Neuronal stem cell (in vitro differentiated cells): ENCODE results near the gene TNNT3.
A peak's percentile ranks its signal among the peaks of the same experiment; 100 is the strongest.

Experiments
- DNase-seq: peaks from one replicate; pipeline ENCODE4 v3.0.0-alpha.2; 2013; ENCODE audit warnings: low spot score
- H2AFZ ChIP-seq: one replicate; pipeline ENCODE4 v1.6.1; 2013; ENCODE audit warnings: mild to moderate bottlenecking, low read length, inconsistent platforms
- H2AK5ac ChIP-seq: 2 replicates; pipeline ENCODE4 v1.6.1; 2013; ENCODE audit warnings: low read depth, mild to moderate bottlenecking, inconsistent platforms, low read length, moderate library complexity, mixed read lengths
- H2BK120ac ChIP-seq: 2 replicates; pipeline ENCODE4 v1.6.1; 2013; ENCODE audit warnings: low read depth, mild to moderate bottlenecking, inconsistent platforms, low read length, moderate library complexity, mixed read lengths
- H2BK12ac ChIP-seq: one replicate; pipeline ENCODE4 v1.6.1; 2013; ENCODE audit warnings: low read length, inconsistent platforms
- H2BK15ac ChIP-seq: 2 replicates; pipeline ENCODE4 v1.6.1; 2013; ENCODE audit warnings: mild to moderate bottlenecking, low read length, inconsistent platforms, mixed read lengths
- H2BK5ac ChIP-seq: one replicate; pipeline ENCODE4 v1.6.1; 2013; ENCODE audit warnings: inconsistent platforms, mild to moderate bottlenecking, low read length, moderate library complexity
- H3K14ac ChIP-seq: one replicate; pipeline ENCODE4 v1.6.1; 2013; ENCODE audit warnings: low read length, inconsistent platforms
- H3K18ac ChIP-seq: 2 replicates; pipeline ENCODE4 v1.6.1; 2013; ENCODE audit warnings: low read length, inconsistent platforms
- H3K23ac ChIP-seq: 2 replicates; pipeline ENCODE4 v1.6.1; 2013; ENCODE audit warnings: low read depth, mild to moderate bottlenecking, mixed read lengths, low read length, inconsistent platforms; ENCODE audit not compliant: poor library complexity
- H3K27ac ChIP-seq: replicated peaks from 3 replicates; pipeline ENCODE4 v1.5.1; 2013; ENCODE audit warnings: low read length, inconsistent platforms
- H3K27me3 ChIP-seq, 3 experiments: 2 replicates each; pipeline ENCODE4 v1.6.1; 2013; ENCODE audit warnings: low read length in 3 of 3, mild to moderate bottlenecking in 2 of 3, inconsistent platforms in 1 of 3, low read depth in 1 of 3, mixed read lengths in 1 of 3, moderate library complexity in 1 of 3; ENCODE audit not compliant: control insufficient read depth in 3 of 3, insufficient read depth in 3 of 3
- H3K36me3 ChIP-seq, 2 donors: replicated peaks in 1 of 2; 2 replicates each; pipeline ENCODE4 v1.6.1; 2013; ENCODE audit warnings: low read length in 2 of 2; ENCODE audit not compliant: control insufficient read depth in 2 of 2, insufficient read depth in 2 of 2
- H3K4ac ChIP-seq: 2 replicates; pipeline ENCODE4 v1.6.1; 2013; ENCODE audit warnings: inconsistent platforms, mild to moderate bottlenecking, low read length, moderate library complexity
- H3K4me1 ChIP-seq, 2 donors: 1 replicate in 1 of 2; 2 replicates in 1 of 2; pipeline ENCODE4 v1.6.1; 2013; ENCODE audit warnings: low read length in 2 of 2, low read depth in 1 of 2; ENCODE audit not compliant: control insufficient read depth in 2 of 2, insufficient read depth in 1 of 2
- H3K4me2 ChIP-seq: one replicate; pipeline ENCODE4 v1.6.1; 2013; ENCODE audit warnings: mild to moderate bottlenecking, low read length, inconsistent platforms; ENCODE audit not compliant: insufficient read depth, poor library complexity, severe bottlenecking
- H3K4me3 ChIP-seq, 2 donors: 2 replicates each; pipeline ENCODE4 v1.5.1; 2013; ENCODE audit warnings: low read length in 2 of 2, mild to moderate bottlenecking in 2 of 2, inconsistent platforms in 1 of 2, moderate library complexity in 1 of 2
- H3K79me1 ChIP-seq: one replicate; pipeline ENCODE4 v1.6.1; 2013; ENCODE audit warnings: low read depth, mild to moderate bottlenecking, inconsistent platforms, low read length, moderate library complexity
- H3K9ac ChIP-seq: one replicate; pipeline ENCODE4 v1.6.1; 2013; ENCODE audit warnings: mild to moderate bottlenecking, low read depth, low read length, inconsistent platforms; ENCODE audit not compliant: poor library complexity
- H3K9me3 ChIP-seq, 2 donors: replicated peaks in 1 of 2; 2 replicates each; pipeline versions ENCODE3 to v1.6.1; 2013; ENCODE audit warnings: low read length in 2 of 2, mild to moderate bottlenecking in 2 of 2, inconsistent platforms in 1 of 2, low read depth in 1 of 2, mixed read lengths in 1 of 2, moderate library complexity in 1 of 2; ENCODE audit not compliant: control insufficient read depth in 2 of 2, insufficient read depth in 1 of 2
- H4K8ac ChIP-seq: one replicate; pipeline ENCODE4 v1.6.1; 2013; ENCODE audit warnings: low read depth, mild to moderate bottlenecking, inconsistent platforms, low read length, moderate library complexity
- H4K91ac ChIP-seq: one replicate; pipeline ENCODE4 v1.6.1; 2013; ENCODE audit warnings: low read length, low read depth, mild to moderate bottlenecking, inconsistent platforms; ENCODE audit not compliant: poor library complexity
- WGBS, 2 donors: extraction: QIAGEN DNeasy Blood & Tissue Kit; methylation state at CpG; one replicate each; pipeline ENCODE4 v1.1.7; 2013; ENCODE audit warnings: missing lambda C conversion rate in 2 of 2, mixed read lengths in 1 of 2; ENCODE audit not compliant: insufficient read length in 2 of 2, insufficient replicate concordance in 1 of 2; ENCODE audit errors: extremely low coverage in 2 of 2; 5-methylcytosine and 5-hydroxymethylcytosine counted together

Gene TNNT3

DNA sequence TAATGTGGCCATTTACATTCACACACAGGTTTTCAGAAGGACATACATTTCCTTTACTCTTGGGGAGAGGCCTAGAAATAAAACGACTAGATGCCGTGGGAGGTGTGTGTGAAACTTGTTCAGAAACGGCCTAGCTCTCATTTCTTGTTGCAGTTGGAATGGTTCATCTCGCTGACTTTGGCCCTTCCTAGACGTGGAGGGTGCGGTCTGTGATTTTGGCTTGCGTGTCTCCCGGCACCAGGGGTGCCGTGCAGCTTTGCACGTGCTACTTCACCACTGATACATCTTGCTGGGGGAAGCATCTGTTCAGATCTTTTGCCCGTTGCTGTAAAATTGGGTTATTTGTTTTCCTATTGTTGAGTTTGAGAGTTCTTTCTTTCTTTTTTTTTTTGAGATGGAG lies 24.7 kb upstream of the TNNT3 start:
- Histone ChIP-seq H3K14ac (no peak overlapping the region), H2BK15ac (no peak overlapping the region), H3K4me3 (no peak overlapping the region), H4K8ac (no peak overlapping the region), H3K23ac (no peak overlapping the region), H4K91ac (no peak overlapping the region), H3K9ac (no peak overlapping the region), H2BK120ac (no peak overlapping the region), H2BK5ac (no peak overlapping the region), H3K27me3 (peaks cover 0 to 18% (median 0%) of the 10 kb centered on the region in 3 experiments), H2BK12ac (no peak overlapping the region), H3K18ac (no peak overlapping the region), H3K9me3 (no peaks in the 10 kb centered on the region), H2AK5ac (no peak overlapping the region), H3K4me2 (no peak overlapping the region), H3K27ac (no peak overlapping the region), H3K79me1 (no peaks in the 10 kb centered on the region), H3K4ac (no peak overlapping the region), H3K4me1 (no peaks in the 10 kb centered on the region), H3K36me3 (no peaks in the 10 kb centered on the region), H2AFZ (no peak overlapping the region)
- WGBS, 2 donors: no CpG with 5 or more reads among the region's 11 CpGs
- no peak for DNase-seq

DNA sequence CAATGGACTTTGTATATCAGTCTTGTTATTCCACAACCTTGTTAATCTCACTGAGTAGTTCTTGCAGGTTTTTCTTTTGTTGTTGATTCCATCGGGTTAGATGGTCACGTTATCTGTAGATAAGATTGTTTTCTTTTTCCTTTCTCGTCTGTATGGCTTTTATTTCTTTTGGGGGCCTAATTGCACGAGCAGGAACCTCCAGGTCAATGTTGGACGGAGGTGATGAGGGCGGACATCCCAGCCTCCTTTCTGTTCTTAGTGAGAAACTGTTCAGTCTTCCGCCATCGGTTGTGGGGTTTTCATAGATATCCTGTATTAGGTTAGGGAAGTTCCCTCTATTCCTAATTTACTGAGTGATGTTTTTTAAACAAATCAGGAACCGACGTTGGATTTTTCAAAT lies 23.0 kb upstream of the TNNT3 start:
- no peak overlapping the region for H3K4me3 ChIP-seq
- H2AFZ ChIP-seq: no peak overlapping the region
- no peaks in the 10 kb centered on the region for H3K36me3 ChIP-seq
- H3K79me1 ChIP-seq: no peaks in the 10 kb centered on the region
- no peak overlapping the region for H2BK15ac ChIP-seq
- no peak overlapping the region for H4K8ac ChIP-seq
- no peak overlapping the region for H3K18ac ChIP-seq
- no peak overlapping the region for H3K9ac ChIP-seq
- no peak overlapping the region for H3K4me2 ChIP-seq
- no peak for DNase-seq
- no peaks in the 10 kb centered on the region for H3K4me1 ChIP-seq
- H2BK12ac ChIP-seq: no peak overlapping the region
- H3K23ac ChIP-seq: no peak overlapping the region
- H3K27ac ChIP-seq: no peak overlapping the region
- H2AK5ac ChIP-seq: no peak overlapping the region
- H3K27me3 ChIP-seq: peaks cover 0 to 11% (median 0%) of the 10 kb centered on the region in 3 experiments
- H2BK120ac ChIP-seq: no peak overlapping the region
- H2BK5ac ChIP-seq: no peak overlapping the region
- H3K14ac ChIP-seq: no peak overlapping the region
- H3K4ac ChIP-seq: no peak overlapping the region
- H4K91ac ChIP-seq: no peak overlapping the region
- no CpG with 5 or more reads among the region's 10 CpGs for WGBS, 2 donors
- H3K9me3 ChIP-seq: no peaks in the 10 kb centered on the region

DNA sequence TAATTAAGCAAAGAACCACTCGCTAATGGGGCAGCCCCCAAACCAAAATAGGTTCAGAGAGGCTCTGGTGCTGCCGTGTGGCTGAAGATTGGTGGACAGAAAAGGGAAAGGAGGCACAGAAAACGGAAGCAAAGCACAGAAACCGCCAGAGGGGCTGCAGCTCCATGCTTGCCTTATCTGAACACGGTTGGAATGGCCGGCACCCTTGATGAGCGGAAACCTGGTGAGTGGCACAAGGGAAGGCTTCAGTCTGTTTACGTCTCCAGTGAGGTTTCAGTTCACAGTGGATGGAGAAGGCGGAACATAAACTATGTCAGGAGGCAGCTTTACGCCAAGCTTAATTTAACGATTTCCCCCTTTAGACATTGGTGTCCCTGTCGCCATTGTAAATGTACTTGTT lies 22.6 kb upstream of the TNNT3 start:
- DNase-seq: no peak
- H2AK5ac ChIP-seq: no peak overlapping the region
- H3K27ac ChIP-seq: no peak overlapping the region
- H3K36me3 ChIP-seq: no peaks in the 10 kb centered on the region
- H4K91ac ChIP-seq: no peak overlapping the region
- no peak overlapping the region for H3K23ac ChIP-seq
- no peak overlapping the region for H4K8ac ChIP-seq
- no peak overlapping the region for H2BK15ac ChIP-seq
- no peaks in the 10 kb centered on the region for H3K4me1 ChIP-seq
- no CpG with 5 or more reads among the region's 12 CpGs for WGBS, 2 donors
- no peak overlapping the region for H2BK5ac ChIP-seq
- no peaks in the 10 kb centered on the region for H3K9me3 ChIP-seq
- H3K4me3 ChIP-seq: no peak overlapping the region
- H2BK120ac ChIP-seq: peak overlapping the region; percentile 17
- H2BK12ac ChIP-seq: no peak overlapping the region
- no peak overlapping the region for H2AFZ ChIP-seq
- H3K79me1 ChIP-seq: no peaks in the 10 kb centered on the region
- H3K4me2 ChIP-seq: no peak overlapping the region
- H3K4ac ChIP-seq: no peak overlapping the region
- H3K27me3 ChIP-seq: peaks cover 0 to 11% (median 0%) of the 10 kb centered on the region in 3 experiments
- H3K18ac ChIP-seq: no peak overlapping the region
- no peak overlapping the region for H3K9ac ChIP-seq
- H3K14ac ChIP-seq: no peak overlapping the region

DNA sequence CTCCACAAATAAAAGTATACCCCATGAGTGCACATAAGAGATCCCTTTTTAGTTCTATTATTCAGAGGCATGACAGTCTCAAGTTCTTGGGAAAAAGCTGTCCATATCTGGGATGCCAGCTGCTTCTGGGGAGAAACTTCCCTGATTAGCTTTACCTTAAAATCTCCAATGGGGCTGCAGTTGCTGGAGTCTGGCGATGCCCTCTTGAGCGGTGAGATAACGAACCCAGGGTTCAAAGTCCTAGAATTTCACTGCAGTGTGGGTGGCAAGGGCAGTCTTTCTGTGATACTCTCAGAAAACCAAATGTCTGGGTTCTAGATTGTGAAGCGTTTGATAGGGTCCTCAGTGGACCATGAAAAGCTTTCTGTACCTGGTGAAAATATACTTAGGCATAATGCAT lies 20.4 kb upstream of the TNNT3 start:
- H3K4me2 ChIP-seq: no peak overlapping the region
- no peak overlapping the region for H2AK5ac ChIP-seq
- no peak overlapping the region for H3K4ac ChIP-seq
- no peak overlapping the region for H3K14ac ChIP-seq
- H3K9ac ChIP-seq: no peak overlapping the region
- H3K4me3 ChIP-seq: no peak overlapping the region
- no peak overlapping the region for H3K23ac ChIP-seq
- H3K18ac ChIP-seq: no peak overlapping the region
- peaks cover 0 to 11% (median 0%) of the 10 kb centered on the region in 3 experiments for H3K27me3 ChIP-seq
- no peaks in the 10 kb centered on the region for H3K79me1 ChIP-seq
- WGBS, 2 donors: no CpG with 5 or more reads among the region's 4 CpGs
- H2AFZ ChIP-seq: no peak overlapping the region
- H2BK5ac ChIP-seq: no peak overlapping the region
- no peaks in the 10 kb centered on the region for H3K36me3 ChIP-seq
- no peak overlapping the region for H3K27ac ChIP-seq
- no peak for DNase-seq
- no peak overlapping the region for H4K8ac ChIP-seq
- H2BK15ac ChIP-seq: no peak overlapping the region
- no peaks in the 10 kb centered on the region for H3K9me3 ChIP-seq
- no peak overlapping the region for H2BK12ac ChIP-seq
- H3K4me1 ChIP-seq: no peaks in the 10 kb centered on the region
- no peak overlapping the region for H4K91ac ChIP-seq
- H2BK120ac ChIP-seq: no peak overlapping the region
